LNCAP (cell line): Measurements from ENCODE around the gene EFCAB6.

Experiments used
- CTCF ChIP-seq: fragments of 450-650 bp; IDR thresholded peaks from 2 replicates; pipeline ENCODE4 v1.5.1; 2017; ENCODE audit warnings: mild to moderate bottlenecking

The EFCAB6 gene

GRCh38 chr22:43812890-43813289 lies 785 bp upstream of the EFCAB6 start:
- no peak for TF ChIP-seq CTCF

- no peak for TF ChIP-seq CTCF
These were observed 342 bp downstream of the EFCAB6 start for GRCh38 chr22:43811777-43812148.

GRCh38 chr22:43802897-43803495 lies 9.1 kb downstream of the EFCAB6 start:
- no peak for TF ChIP-seq CTCF

GRCh38 chr22:43800970-43801369 lies 11.1 kb downstream of the EFCAB6 start:
- no peak for TF ChIP-seq CTCF

- TF ChIP-seq CTCF, result no peak
These were observed 13.6 kb downstream of the EFCAB6 start for GRCh38 chr22:43798492-43798891.

GRCh38 chr22:43796567-43796966 lies 15.5 kb downstream of the EFCAB6 start:
- TF ChIP-seq CTCF, result peak; percentile 59

GRCh38 chr22:43795320-43795719 lies 16.8 kb downstream of the EFCAB6 start:
- no peak for TF ChIP-seq CTCF

- TF ChIP-seq CTCF, result no peak
These were observed 19.2 kb downstream of the EFCAB6 start for GRCh38 chr22:43792905-43793304.
